Activated naive CD8-positive, alpha-beta T cell treated with anti-CD3 and anti-CD28 coated beads for 36 hours (primary cell): Measurements from ENCODE around the gene PHACTR4. TPM values are rescaled to one million over a fixed set of nuclear protein-coding genes. Genes with fewer than 3 reads are reported as not detected.
"Not testable (repeated sequence)": the region's sequence is repeated elsewhere in the genome, so short reads cannot be mapped to it uniquely, and the experiment has no call there.

Experiments used
- DNase-seq: peaks from one replicate; pipeline ENCODE4 v3.0.0; 2021
- H3K27ac Mint-ChIP-seq: one replicate; pipeline ENCODE4 v1.8.0; 2022; ENCODE audit warnings: mild to moderate bottlenecking, moderate library complexity, mixed read lengths
- H3K27me3 Mint-ChIP-seq: one replicate; pipeline ENCODE4 v1.8.0; 2022; ENCODE audit warnings: mild to moderate bottlenecking, mixed read lengths
- H3K36me3 Mint-ChIP-seq: one replicate; pipeline ENCODE4 v1.8.0; 2021; ENCODE audit warnings: mild to moderate bottlenecking, mixed read lengths
- H3K4me1 Mint-ChIP-seq: one replicate; pipeline ENCODE4 v1.8.0; 2021; ENCODE audit warnings: mixed read lengths
- H3K4me3 Mint-ChIP-seq: one replicate; pipeline ENCODE4 v1.8.0; 2022; ENCODE audit warnings: mild to moderate bottlenecking, moderate library complexity, mixed read lengths
- H3K9me3 Mint-ChIP-seq: one replicate; pipeline ENCODE4 v1.8.0; 2022; ENCODE audit warnings: mixed read lengths
- total RNA-seq, 2 experiments: library from RNA; stranded (reverse); gene quantifications; one replicate each; pipeline ENCODE4 v1.2.3, GENCODE V29; 2021

The PHACTR4 gene
- total RNA-seq, 2 experiments from 2014 or later = 23.9 TPM

DNA sequence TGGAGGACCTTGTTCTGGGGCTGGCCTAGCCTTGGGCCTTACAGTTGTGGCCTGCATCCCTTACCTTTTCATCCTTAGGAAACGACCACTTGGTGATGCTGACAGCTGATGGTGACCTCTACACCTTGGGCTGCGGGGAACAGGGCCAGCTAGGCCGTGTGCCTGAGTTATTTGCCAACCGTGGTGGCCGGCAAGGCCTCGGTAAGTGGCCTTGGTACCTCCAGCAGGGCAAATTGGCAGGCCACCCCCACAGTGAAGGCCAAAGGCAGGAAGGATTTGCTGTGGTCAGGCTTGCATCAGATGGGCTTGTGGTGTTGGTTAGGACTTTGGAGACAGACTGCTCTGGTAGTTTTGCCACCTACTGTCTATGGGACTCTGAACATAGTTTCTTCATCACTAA is 165.6 kb downstream of the PHACTR4 start:
- Mint-ChIP-seq H3K27ac (no peak overlapping the region), H3K36me3 (peaks cover 30% of the 10 kb centered on the region), H3K27me3 (no peaks in the 10 kb centered on the region), H3K4me3 (no peak overlapping the region), H3K9me3 (no peaks in the 10 kb centered on the region), H3K4me1 (no peaks in the 10 kb centered on the region)
- no peak for DNase-seq

DNA sequence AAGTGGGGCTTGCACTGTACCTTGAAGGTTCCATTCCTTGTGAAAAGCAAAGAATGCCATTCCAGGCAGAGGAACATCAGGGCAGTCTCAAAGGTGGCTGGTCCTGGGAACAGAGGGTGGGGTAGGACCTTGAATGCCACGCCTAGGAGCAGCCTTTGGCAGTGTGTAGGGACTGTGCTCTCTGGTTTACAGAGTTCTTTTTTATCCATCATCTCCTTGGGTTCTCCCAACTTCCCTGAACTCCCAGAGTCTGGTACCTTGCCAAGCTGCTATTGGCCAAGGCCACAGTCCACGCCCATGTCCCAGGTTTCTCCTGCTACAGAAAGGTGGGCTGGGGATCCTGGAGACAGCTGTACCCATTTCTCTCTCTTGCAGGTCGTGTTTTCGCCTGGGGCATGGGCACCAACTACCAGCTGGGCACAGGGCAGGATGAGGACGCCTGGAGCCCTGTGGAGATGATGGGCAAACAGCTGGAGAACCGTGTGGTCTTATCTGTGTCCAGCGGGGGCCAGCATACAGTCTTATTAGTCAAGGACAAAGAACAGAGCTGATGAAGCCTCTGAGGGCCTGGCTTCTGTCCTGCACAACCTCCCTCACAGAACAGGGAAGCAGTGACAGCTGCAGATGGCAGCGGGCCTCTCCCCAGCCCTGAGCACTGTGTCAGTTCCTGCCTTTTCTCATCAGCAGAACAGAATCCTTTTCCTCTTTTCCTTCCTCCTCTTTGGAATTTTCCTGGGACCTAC is 168.1 kb downstream of the PHACTR4 start:
- Mint-ChIP-seq H3K27me3 (no peaks in the 10 kb centered on the region), H3K36me3 (peaks cover 15% of the 10 kb centered on the region), H3K4me1 (no peaks in the 10 kb centered on the region), H3K27ac (peak overlapping the region; percentile 34), H3K9me3 (no peaks in the 10 kb centered on the region), H3K4me3 (no peak overlapping the region)
- no peak for DNase-seq

DNA sequence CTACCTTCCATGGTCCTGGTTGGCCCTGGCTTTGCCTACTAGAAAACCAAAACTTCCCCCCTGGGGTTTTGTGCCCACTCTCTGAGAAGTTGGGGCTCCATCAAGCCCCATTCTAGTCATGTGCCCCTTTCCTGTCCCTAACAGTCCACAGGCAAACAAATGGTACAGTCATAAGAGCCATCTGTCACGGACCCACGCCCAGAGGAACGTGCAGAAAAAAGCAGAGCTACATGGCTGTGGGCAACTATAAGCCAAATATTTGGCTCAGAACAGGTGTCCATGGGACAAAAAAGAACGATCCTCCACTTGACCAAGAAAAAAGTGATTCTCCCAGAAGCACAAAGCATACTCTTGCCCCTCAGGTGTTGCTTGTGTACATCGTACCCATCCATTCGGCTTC is 168.7 kb downstream of the PHACTR4 start:
- no peak for DNase-seq
- Mint-ChIP-seq H3K4me3 (no peak overlapping the region), H3K9me3 (no peaks in the 10 kb centered on the region), H3K27me3 (no peaks in the 10 kb centered on the region), H3K27ac (no peak overlapping the region), H3K36me3 (peaks cover 15% of the 10 kb centered on the region), H3K4me1 (no peaks in the 10 kb centered on the region)

DNA sequence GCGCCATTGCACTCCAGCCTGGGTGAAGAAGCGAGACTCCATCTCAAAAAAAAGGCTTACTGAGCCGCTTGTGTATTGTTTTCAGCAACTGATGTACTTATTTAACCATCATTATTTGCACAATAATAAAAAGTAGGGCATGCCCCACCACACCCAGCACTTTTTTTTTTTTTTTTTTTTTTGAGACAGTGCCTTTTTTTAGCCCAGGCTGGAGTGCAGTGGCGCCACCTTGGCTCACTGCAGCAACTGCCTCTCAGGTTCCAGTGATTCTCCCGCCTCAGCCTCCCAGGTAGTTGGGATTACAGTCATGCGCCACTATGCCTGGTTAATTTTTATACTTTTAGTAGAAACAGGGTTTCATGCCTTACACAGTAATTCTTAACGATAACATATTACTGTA is 171.1 kb downstream of the PHACTR4 start:
- H3K27me3 Mint-ChIP-seq = no peaks in the 10 kb centered on the region
- peaks cover 12% of the 10 kb centered on the region for H3K36me3 Mint-ChIP-seq
- no peak for DNase-seq
- no peak overlapping the region for H3K27ac Mint-ChIP-seq
- H3K4me3 Mint-ChIP-seq = no peak overlapping the region
- H3K9me3 Mint-ChIP-seq = no peaks in the 10 kb centered on the region
- H3K4me1 Mint-ChIP-seq = no peaks in the 10 kb centered on the region

DNA sequence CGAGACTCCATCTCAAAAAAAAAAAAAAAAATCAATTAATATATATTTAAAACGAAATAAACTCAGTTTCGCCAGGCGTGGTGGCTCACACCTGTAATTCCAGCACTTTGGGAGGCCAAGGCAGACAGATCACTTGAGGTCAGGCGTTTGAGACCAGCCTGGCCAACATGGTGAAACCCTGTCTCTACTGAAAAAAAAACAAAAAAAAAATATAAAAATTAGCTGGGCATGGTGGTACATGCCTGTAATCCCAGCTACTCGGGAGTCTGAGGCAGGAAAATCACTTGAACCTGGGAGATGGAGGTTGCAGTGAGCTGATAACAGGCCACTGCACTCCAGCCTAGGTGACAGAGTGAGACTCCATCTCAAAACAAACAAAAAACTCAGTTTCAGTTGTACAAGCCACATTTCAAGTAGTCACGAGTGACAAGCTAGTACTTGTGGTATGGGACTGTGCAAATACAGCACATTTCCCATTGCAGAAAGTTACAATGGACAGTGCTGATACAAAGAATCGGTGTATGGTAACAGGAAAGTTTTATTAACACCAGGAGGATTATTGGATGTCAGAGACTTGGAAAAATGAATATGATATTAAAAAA is 172.0 kb downstream of the PHACTR4 start:
- DNase-seq, H3K4me1 Mint-ChIP-seq, H3K36me3 Mint-ChIP-seq, H3K4me3 Mint-ChIP-seq, H3K27me3 Mint-ChIP-seq, H3K27ac Mint-ChIP-seq, H3K9me3 Mint-ChIP-seq: not testable (repeated sequence)

DNA sequence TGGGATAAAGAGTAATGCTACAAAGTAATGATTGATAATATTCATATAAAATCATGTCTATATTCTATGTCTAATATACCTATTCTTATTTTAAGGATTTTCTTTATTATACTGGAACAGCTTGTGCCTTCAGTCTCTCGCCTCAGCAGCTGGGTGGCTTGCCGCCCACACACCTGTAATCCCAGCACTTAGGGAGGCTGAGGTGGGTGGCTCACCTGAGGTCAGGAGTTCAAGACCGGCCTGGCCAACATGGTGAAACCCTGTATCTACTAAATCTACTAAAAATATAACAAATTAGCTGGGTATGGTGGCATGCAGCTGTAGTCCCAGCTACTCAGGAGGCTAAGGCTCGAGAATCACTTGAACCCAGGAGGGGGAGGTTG is 175.7 kb downstream of the PHACTR4 start:
- H3K4me1 Mint-ChIP-seq = no peaks in the 10 kb centered on the region
- no peaks in the 10 kb centered on the region for H3K36me3 Mint-ChIP-seq
- H3K4me3 Mint-ChIP-seq = no peak overlapping the region
- no peak overlapping the region for H3K27ac Mint-ChIP-seq
- no peak for DNase-seq
- no peaks in the 10 kb centered on the region for H3K27me3 Mint-ChIP-seq
- H3K9me3 Mint-ChIP-seq = no peaks in the 10 kb centered on the region

DNA sequence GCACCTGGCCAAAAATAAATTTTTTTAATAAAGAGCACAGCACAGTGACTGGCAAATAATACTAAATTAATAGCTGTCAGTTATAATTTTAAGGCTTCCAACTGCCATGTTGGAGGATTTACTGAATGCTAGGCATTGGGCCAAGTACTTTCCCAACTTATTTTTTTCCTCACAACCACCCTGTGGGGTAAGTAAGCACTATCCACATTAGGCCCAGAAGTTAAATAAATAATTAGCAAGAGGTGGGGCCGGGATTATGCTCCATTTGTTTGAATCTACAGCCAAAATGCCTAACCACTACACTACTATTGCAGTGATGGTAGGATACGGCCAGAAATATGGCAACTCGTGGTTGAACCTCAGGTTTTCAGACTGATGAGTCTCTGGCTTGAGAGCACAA is 178.8 kb downstream of the PHACTR4 start:
- H3K36me3 Mint-ChIP-seq = peaks cover 3% of the 10 kb centered on the region
- no peaks in the 10 kb centered on the region for H3K9me3 Mint-ChIP-seq
- no peak overlapping the region for H3K4me3 Mint-ChIP-seq
- no peak for DNase-seq
- peaks cover 4% of the 10 kb centered on the region for H3K4me1 Mint-ChIP-seq
- H3K27me3 Mint-ChIP-seq = no peaks in the 10 kb centered on the region
- no peak overlapping the region for H3K27ac Mint-ChIP-seq

Other genes starting within 250 kb of the PHACTR4 start
- under 1 TPM; 0.22 to 0.29 TPM for gene PTAFR, start 193.1 kb upstream of the PHACTR4 start, total RNA-seq
- gene DNAJC8, start 136.7 kb upstream of the PHACTR4 start, total RNA-seq = 100 to 1,000 TPM; 109 to 121 TPM
- gene ATP5IF1, start 133.6 kb upstream of the PHACTR4 start, total RNA-seq = 100 to 1,000 TPM; 180 to 197 TPM
- gene SESN2, start 110.2 kb upstream of the PHACTR4 start, total RNA-seq = 10 to 100 TPM; 35.4 to 36.3 TPM
- 10 to 100 TPM; 15.0 to 17.1 TPM for gene MED18, start 40.7 kb upstream of the PHACTR4 start, total RNA-seq
- 100 to 1,000 TPM; 133 to 138 TPM for gene RCC1, start 136.3 kb downstream of the PHACTR4 start, total RNA-seq
- gene TRNAU1AP, start 183.3 kb downstream of the PHACTR4 start, total RNA-seq = 10 to 100 TPM; 42.6 to 43.2 TPM
- gene RAB42, start 222.5 kb downstream of the PHACTR4 start, total RNA-seq = not detected